Mucosa of gallbladder (tissue), 1 donor: ENCODE measurements around the gene SLC7A5. TPM values are rescaled to one million over a fixed set of nuclear protein-coding genes. Genes with fewer than 3 reads are reported as not detected.
A peak's percentile ranks its signal among the peaks of the same experiment; 100 is the strongest.
"Not testable (repeated sequence)": the region's sequence is repeated elsewhere in the genome, so short reads cannot be mapped to it uniquely, and the experiment has no call there.

Source experiments
- DNase-seq: peaks from one replicate; pipeline ENCODE4 v3.0.0-alpha.2; 2020; ENCODE audit warnings: low spot score
- total RNA-seq: library from RNA; stranded (reverse); gene quantifications from one replicate; pipeline ENCODE4 v1.2.1, GENCODE V29; 2021
- donor health status: DM: no; HTN: no; CAD: no.

The SLC7A5 gene
- total RNA-seq, 1 donor from 2014 or later = 9.4 TPM

- DNase-seq = no peak
Observed at GRCh38 chr16:87794485-87795078, 74.7 kb downstream of the SLC7A5 start.

DNA sequence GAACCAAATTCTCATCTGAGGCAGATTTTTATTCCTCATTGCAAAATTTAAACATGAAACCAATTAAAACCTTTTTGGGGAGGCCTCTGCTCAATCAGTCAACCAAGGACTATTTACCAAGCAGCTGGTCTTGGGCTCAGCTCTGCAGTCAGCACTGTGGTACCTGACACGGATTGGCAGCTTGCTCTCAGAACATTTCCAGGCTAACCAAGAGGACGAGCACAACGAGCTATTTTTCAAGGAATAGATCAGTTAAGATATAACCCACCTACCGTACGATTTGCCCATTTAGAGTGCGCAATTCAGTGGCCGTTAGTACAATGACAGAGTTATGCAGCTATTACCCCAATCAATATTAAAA, 77.1 kb downstream of the SLC7A5 start:
- no peak for DNase-seq

DNA sequence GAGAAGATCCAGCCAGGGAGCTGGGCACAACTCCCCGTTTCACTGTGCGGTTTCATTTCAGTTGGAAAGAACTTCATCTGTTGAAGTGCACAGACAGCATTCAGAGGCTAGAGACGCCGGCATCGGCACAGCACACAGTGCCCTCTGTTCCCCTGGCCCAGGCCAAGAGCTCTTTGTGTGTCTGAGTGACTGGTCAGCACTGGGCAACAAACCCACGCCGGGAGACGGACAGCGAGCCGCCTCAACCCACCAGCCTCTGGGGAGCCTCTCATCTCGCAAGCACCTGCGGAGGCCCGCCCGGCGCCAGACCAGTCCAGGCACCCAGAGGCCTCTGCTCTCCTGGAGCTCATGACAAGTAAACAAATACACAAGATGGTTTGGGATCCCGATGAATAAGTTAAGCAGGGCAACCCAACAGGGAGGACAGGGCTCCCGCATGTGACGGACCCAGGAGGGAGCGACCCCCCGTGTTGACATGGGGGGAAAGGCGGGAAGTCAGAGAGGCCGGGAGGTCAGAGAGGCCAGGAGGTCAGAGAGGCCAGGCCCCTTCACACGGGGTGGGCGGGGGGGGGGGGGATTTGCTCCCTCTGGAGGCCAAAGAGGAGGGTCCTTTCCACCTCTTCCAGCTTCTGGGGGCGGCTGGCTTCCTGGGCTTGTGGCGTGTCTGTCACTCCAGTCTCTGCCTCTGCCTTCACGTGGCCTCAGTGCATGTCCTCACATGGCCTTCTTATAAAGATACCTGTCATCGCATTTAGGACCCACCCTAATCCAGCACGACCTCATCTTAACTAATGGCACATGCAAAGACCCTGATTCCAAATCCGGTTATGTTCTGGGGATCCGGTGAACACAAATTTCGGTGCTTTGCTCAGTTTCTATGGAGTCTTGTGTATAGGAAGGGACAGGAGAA, 77.8 kb downstream of the SLC7A5 start:
- DNase-seq = no peak

- DNase-seq = peak; percentile 75
Observed at GRCh38 chr16:87790292-87791100, 78.8 kb downstream of the SLC7A5 start.

DNA sequence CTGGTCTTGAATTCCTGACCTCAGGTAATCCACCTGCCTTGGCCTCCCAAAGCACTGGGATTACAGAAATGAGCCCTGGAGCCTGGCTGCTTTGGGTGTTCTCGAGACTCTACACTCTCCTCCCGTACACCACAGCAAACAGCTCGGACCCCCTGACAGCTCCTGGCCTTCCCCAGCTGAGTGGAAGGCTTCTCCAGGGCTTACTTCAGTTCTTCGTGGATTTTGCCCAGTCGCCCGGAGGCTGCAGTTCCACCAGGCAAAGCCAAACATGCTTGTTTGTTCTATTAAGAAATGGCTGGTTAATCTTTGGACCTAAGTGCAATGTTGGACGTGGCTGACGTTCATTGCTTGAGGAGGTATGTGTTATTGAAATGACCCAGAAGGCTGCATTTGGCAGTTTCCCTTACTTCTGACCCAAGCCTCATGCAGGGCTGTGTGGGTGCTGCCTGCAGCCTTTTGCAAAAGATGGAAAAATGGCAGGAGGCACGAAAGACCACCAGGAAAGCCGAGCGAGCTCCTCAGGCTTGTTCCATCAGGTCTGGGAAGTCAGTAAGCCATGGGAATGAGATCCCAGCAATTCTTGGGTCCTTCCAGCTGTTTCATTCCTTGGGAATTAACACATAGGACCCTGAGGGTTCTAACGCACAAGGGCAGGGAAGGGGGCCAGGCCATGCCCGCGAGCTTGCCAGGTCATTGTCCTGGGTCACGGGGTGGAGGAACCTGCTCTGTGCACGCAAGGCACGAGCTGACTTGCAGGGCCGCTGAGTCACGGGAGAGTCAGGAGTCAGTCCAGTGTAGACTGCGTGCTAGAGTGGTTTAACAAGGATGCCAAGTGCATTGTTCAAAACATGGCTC, 79.6 kb downstream of the SLC7A5 start:
- DNase-seq = peak; percentile 75

DNA sequence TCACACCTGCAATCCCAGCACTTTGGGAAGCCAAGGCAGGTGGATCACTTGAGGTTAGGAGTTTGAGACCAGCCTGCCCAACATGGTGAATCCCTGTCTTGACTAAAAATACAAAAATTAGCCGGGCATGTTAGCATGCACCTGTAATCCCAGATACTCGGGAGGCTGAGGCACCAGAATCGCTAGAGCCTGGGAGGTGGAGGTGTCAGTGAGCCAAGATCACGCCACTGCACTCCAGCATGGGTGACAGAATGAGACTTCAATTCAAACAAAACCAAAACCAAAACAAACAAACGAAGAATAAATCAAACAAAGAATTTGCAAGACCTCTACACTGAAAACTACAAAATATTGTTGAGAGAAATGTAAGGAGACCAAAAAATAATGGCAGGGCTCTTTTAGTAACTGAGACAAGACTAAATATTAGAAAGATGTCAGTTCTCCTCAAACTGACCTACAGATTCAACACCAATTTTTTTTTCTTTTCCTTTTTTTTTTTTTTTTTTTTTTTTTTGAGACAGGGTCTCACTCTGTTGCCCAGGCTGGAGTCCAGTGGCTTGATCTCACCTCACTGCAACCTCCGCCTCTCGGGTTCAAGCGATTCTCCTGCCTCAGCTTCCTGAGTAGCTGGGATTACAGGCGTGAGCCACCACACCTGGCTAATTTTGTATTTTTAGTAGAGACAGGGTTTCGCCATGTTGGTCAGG, 80.4 kb downstream of the SLC7A5 start:
- DNase-seq = not testable (repeated sequence)

DNA sequence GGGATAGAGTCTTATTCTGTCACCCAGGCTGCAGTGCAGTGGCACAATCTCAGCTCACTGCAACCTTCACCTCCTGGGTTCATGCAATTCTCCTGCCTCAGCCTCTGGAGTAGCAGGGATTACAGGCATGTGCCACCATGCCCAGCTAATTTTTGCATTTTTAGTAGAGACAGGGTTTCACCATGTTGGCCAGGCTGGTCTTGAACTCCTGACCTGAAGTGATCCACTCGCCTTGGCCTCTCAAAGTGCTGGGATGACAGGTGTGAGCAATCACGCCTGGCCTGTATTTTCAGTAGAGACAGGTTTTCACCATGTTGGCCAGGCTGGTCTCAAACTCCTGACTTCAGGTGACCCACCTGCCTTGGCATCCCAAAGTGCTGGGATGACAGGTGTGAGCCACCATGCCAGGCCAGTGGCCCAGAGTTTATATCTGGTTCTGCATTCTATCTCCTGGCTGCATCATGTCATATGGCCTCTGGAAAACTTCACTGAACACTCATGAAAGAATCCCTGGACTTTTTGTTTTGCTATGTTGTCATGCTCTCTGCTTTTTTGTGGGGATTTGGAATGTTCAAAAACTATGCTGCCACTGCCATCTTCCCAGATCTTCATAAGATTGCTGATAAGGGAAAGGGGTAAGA, 81.7 kb downstream of the SLC7A5 start:
- not testable (repeated sequence) for DNase-seq

- no peak for DNase-seq
Observed at GRCh38 chr16:87784812-87785211, 84.5 kb downstream of the SLC7A5 start.

GRCh38 chr16:87782033-87782432, 87.3 kb downstream of the SLC7A5 start:
- no peak for DNase-seq

DNA sequence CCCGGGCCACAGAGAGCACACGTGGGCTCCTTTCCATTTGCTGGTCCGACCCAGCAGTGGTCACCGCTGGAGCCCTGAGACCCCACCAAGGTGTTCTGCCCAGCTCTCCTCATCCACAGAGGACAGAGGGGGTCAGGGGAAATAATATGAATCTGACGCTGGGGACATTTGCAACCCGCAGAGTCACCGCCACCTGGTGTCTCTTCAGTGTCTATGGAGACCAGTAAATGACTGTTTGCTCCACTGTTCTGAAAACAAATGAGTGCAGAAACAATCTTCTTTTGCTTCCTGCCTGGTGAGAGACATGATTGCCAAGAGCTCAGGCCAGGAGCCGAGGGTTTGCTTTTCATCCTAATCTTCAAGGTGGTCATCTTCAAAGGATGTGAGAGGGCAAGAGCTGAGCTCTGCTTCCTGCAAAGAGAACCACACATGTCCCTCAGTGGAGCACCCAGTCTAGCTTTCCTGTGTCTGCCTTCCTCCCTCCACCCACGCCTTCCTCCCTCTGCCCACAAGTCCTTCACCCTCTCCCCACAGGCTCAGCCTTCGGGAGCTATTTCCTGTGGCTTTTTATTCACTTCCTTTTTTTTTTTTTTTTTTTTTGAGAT, 88.8 kb downstream of the SLC7A5 start:
- no peak for DNase-seq

Other genes with a start within 250 kb of the SLC7A5 start
- gene KLHDC4, start 103.5 kb downstream of the SLC7A5 start, total RNA-seq = 31.8 TPM
- gene CA5A, start 67.0 kb upstream of the SLC7A5 start, total RNA-seq = 0.14 TPM
- gene BANP, start 81.9 kb upstream of the SLC7A5 start, total RNA-seq = 31.7 TPM